Right lobe of liver (tissue), 4 donors: Measurements from ENCODE around the gene GFRAL.

ENCODE experiments used
- POLR2A ChIP-seq: fragments of 450-650 bp; IDR thresholded peaks from one replicate; pipeline ENCODE4 v1.6.1; 2017; ENCODE audit warnings: antibody characterized with exemption, mild to moderate bottlenecking
- TF ChIP-seq, protein P1 (sequence below), 4 donors: fragments of 200-600 bp in 3 of 4; fragments of 450-650 bp in 1 of 4; IDR thresholded peaks; one replicate each; pipeline versions ENCODE4 v1.5.1 to v1.8.0; 2016 to 2022; ENCODE audit warnings: antibody characterized with exemption in 4 of 4, mild to moderate bottlenecking in 2 of 4
- donor health status: DM: no; HTN: no; CAD: no.
- donor health status: DM: no; HTN: no; CAD: no.
- donor health status: DM: no; HTN: yes; CAD: no.

DNA sequence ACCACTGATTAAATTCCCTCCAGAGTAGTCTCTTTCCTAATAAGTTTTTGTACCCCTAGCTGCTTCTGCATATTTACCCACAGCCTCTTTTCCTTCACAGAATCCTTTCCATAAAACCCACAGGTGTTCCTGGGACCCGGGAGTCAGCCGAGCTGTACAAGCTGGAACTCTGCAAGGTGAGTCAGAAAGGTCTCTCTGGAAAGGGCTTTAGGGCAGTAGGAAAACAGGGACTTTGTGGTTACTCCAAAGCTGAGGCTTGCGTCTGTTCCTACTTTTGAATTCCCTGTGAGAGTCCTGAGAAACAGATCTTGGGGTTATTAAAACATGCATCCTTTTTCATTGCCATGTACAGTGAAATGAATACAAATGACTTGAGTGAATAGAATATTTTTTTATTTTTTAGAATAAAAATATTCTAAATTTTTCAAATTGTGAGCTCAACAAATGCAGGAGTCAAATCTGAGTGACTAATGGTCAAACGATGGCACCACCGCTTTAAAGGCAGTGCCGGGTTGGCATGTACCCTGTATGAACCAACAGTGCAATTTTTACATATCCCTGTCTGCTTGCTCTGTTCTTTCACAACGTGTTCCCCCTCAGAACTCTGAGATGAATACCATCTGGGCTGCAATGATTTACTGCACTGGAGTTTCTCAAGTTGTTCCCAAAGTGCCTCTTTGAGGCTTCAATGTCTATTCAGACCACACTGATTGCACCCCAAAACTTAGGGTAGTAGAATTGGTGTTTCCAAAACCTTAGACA lies 78.4 kb downstream of the GFRAL start:
- TF ChIP-seq, protein P1, sequence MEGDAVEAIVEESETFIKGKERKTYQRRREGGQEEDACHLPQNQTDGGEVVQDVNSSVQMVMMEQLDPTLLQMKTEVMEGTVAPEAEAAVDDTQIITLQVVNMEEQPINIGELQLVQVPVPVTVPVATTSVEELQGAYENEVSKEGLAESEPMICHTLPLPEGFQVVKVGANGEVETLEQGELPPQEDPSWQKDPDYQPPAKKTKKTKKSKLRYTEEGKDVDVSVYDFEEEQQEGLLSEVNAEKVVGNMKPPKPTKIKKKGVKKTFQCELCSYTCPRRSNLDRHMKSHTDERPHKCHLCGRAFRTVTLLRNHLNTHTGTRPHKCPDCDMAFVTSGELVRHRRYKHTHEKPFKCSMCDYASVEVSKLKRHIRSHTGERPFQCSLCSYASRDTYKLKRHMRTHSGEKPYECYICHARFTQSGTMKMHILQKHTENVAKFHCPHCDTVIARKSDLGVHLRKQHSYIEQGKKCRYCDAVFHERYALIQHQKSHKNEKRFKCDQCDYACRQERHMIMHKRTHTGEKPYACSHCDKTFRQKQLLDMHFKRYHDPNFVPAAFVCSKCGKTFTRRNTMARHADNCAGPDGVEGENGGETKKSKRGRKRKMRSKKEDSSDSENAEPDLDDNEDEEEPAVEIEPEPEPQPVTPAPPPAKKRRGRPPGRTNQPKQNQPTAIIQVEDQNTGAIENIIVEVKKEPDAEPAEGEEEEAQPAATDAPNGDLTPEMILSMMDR (IDR thresholded peaks at IDR 0.05) = no peak
- no peak for TF ChIP-seq POLR2A
